ENCODE measurements around the gene EVX1. TPM values are rescaled to one million over a fixed set of nuclear protein-coding genes. Genes with fewer than 3 reads are reported as not detected.

Gene EVX1
- total and polyA plus RNA-seq, 10 donors, result not detected

DNA sequence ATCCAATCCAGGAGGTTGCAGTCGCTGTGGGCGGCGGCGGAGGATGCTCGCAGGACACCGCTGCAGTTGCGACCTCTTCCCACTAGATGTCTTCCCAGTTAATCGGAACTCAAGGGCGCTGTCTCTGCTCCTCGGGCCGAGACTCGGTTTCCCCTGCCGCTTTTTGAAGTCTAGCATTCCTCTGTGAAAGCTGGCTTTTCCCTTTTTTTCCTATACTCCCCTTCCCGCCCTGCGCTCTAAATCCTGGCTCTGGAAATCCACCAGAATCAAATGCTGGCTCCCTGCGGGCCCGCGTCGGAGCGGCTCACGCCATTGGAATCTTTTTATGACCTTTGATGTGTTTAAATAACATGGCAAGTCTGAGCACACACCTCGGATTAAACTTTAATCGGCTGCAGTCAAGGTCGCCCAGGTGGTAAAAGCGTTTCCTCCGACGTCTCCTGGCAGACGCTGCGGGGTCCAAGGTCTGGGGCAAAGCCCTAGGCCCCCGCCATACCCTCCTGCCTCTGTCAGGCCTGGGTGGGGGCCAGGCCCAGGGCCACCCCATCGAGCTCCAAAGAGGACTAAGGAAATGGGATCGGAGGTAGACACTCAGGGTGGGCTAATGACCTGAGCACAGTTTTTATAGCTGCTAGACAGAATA, 32.0 kb upstream of the EVX1 start:
- Histone ChIP-seq H3K9me3 (no peaks in the 10 kb centered on the region), H3K27me3 (replicated peaks in 1 of 7) (peaks cover 13 to 100% (median 88%) of the 10 kb centered on the region in 7 donors), H3K4me1 (peaks cover 5 to 34% (median 25%) of the 10 kb centered on the region in 6 donors), H3K4me3 (peak overlapping the region in 5 of 8 donors; percentile 19 to 56 (median 27)), H3K27ac (no peak overlapping the region), H3K36me3 (no peaks in the 10 kb centered on the region)
- WGBS, 5 donors, result 5 to 17% (median 9%) methylated on average over 30 to 32 of the region's 32 CpGs
- peak; percentile 82 for DNase-seq
- no peak for TF ChIP-seq POLR2AphosphoS5 (IDR thresholded peaks at IDR 0.05)
- TF ChIP-seq, protein P1, sequence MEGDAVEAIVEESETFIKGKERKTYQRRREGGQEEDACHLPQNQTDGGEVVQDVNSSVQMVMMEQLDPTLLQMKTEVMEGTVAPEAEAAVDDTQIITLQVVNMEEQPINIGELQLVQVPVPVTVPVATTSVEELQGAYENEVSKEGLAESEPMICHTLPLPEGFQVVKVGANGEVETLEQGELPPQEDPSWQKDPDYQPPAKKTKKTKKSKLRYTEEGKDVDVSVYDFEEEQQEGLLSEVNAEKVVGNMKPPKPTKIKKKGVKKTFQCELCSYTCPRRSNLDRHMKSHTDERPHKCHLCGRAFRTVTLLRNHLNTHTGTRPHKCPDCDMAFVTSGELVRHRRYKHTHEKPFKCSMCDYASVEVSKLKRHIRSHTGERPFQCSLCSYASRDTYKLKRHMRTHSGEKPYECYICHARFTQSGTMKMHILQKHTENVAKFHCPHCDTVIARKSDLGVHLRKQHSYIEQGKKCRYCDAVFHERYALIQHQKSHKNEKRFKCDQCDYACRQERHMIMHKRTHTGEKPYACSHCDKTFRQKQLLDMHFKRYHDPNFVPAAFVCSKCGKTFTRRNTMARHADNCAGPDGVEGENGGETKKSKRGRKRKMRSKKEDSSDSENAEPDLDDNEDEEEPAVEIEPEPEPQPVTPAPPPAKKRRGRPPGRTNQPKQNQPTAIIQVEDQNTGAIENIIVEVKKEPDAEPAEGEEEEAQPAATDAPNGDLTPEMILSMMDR (IDR thresholded peaks at IDR 0.05 in 8 of 11, conservative IDR thresholded peaks at IDR 0.05 in 3 of 11), result peak; percentile 30 to 84 (median 66)
- intact Hi-C loops (cut with DNase I; ENCODE audit: low total_unique reads), result no loop called here

DNA sequence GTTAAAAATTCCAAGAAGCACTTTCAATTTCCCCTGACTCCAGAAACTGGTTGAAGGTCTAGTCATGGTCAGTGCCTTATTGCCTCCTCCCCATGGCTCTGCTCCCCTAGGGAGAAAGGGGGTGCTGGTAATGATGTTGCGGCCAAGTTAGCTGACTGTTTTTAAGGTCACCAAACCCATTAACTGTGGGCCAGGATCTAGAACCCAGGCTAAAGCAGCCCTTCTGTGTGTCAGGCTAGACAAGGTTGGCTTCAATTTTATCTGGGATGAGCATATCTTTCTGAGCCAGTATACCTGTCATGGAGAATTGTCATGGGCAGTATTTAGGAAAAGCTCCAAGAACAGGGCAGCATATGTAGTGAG, 31.5 kb upstream of the EVX1 start:
- intact Hi-C loops (cut with DNase I; ENCODE audit: low total_unique reads), result no loop called here
- Histone ChIP-seq H3K27me3 (replicated peaks in 1 of 7) (peaks cover 13 to 100% (median 83%) of the 10 kb centered on the region in 7 donors), H3K4me1 (peaks cover 5 to 29% (median 21%) of the 10 kb centered on the region in 6 donors), H3K9me3 (no peaks in the 10 kb centered on the region), H3K4me3 (peak overlapping the region in 1 of 8 donors; percentile 27), H3K36me3 (no peaks in the 10 kb centered on the region), H3K27ac (no peak overlapping the region)
- TF ChIP-seq POLR2A (IDR thresholded peaks at IDR 0.05), result no peak
- TF ChIP-seq, protein P1 (IDR thresholded peaks at IDR 0.05 in 8 of 11, conservative IDR thresholded peaks at IDR 0.05 in 3 of 11), result no peak
- no peak for TF ChIP-seq POLR2AphosphoS5 (IDR thresholded peaks at IDR 0.05)
- WGBS, 5 donors, result 76 to 93% (median 91%) methylated on average over 1 of the region's 1 CpG
- DNase-seq, result no peak

DNA sequence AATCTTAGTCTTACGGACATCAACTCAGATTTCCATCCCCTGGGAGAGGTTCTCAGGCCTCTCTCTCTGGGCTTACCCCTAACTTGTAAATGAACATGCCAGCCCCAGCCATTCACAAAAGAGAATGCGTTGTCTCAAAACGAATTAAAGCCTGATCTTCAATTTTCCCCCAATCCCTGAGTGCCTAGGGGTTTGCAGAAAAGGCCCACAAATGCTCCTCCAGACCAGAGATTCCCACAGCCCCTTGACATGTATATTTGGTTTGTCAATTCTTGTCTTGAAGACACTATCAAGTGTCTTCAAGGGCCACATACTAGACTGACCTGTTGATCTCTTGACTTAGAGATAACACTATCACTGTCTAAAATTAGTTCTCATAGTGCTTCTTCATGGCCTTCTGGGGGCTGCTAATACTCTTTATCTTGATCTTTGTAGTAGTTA, 30.8 kb upstream of the EVX1 start:
- peak in 1 of 3 donors; percentile 45 for TF ChIP-seq POLR2AphosphoS5 (IDR thresholded peaks at IDR 0.05)
- TF ChIP-seq, protein P1 (IDR thresholded peaks at IDR 0.05 in 8 of 11, conservative IDR thresholded peaks at IDR 0.05 in 3 of 11), result no peak
- 19 to 40% (median 29%) methylated on average over 3 of the region's 3 CpGs for WGBS, 5 donors
- Histone ChIP-seq H3K36me3 (no peaks in the 10 kb centered on the region), H3K4me1 (peaks cover 5 to 28% (median 20%) of the 10 kb centered on the region in 6 donors), H3K9me3 (no peaks in the 10 kb centered on the region), H3K27me3 (replicated peaks in 1 of 7) (peaks cover 9 to 100% (median 78%) of the 10 kb centered on the region in 7 donors), H3K27ac (no peak overlapping the region), H3K4me3 (no peak overlapping the region)
- intact Hi-C loops (cut with DNase I; ENCODE audit: low total_unique reads), result no loop called here
- DNase-seq, result no peak

DNA sequence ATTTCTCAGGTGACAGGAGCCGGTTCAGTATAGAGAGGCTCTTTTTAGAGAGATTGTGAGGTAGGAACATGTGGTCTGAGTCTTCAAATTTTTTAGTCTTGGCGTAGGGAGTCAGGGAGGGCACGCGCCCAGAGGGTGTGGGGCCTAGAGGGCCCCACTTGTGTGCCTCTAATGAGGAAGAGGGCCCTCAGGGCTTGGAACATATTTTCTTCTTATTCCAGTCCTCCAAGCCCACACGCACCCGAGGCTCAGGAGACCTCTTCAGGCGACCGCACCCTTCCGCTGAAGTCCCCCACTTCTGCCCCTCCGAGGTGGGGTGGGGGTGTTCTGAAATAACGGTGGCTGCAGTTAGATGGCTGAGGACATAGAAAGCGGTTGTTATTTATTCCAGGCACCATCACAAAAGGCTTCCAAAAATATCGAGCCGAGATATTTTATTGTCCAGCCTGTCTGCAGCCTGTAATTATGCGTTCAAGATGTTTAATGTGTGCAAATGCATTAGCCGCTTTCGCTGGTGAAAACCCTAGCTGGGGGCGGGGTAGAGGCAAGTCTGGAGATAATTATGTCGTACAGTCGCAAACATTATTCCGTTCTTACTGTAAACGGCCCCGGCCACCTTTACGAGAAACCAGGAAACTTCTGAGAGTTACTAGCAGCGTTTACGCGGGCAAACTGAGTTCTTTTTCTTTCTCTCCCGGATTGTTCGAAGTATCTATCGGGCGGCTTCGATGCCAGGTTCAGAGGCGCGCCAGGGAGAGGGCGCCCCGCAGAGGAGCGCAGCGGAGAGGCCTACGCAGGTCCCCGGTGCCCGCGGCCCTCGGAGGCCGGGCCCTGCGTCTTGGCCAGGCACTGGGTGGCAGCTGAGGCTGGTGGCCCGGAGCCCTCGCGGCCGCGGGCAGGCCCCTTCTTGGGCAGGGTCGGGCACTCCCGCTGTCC, 29.8 kb upstream of the EVX1 start:
- DNase-seq, result peak; percentile 69
- 6 to 15% (median 8%) methylated on average over 32 to 52 of the region's 52 CpGs for WGBS, 5 donors
- H3K4me3 ChIP-seq, result peak overlapping the region in 2 of 8 donors; percentile 7 to 21
- no peak overlapping the region for H3K27ac ChIP-seq
- H3K27me3 ChIP-seq (replicated peaks in 1 of 7), result peaks cover 9 to 100% (median 74%) of the 10 kb centered on the region in 7 donors
- intact Hi-C loops (cut with DNase I; ENCODE audit: low total_unique reads), result no loop called here
- H3K36me3 ChIP-seq, result no peaks in the 10 kb centered on the region
- H3K4me1 ChIP-seq, result peaks cover 5 to 28% (median 20%) of the 10 kb centered on the region in 6 donors
- H3K9me3 ChIP-seq, result no peaks in the 10 kb centered on the region
- TF ChIP-seq, protein P1 (IDR thresholded peaks at IDR 0.05 in 8 of 11, conservative IDR thresholded peaks at IDR 0.05 in 3 of 11), result peak in 1 of 11 experiments; percentile 8
- TF ChIP-seq POLR2A (IDR thresholded peaks at IDR 0.05), result no peak

Data from spleen (tissue), 11 donors.